Measurements from ENCODE around the gene ANKRD55.
"Not testable (repeated sequence)": the region's sequence is repeated elsewhere in the genome, so short reads cannot be mapped to it uniquely, and the experiment has no call there.

GRCh38 chr5:56201762-56202261, 31.3 kb downstream of the ANKRD55 start:
- TF ChIP-seq POLR2AphosphoS5 (IDR thresholded peaks at IDR 0.05; ENCODE audit: borderline replicate concordance, low read depth, low read length); EZH2 (IDR thresholded peaks at IDR 0.05); FOXP2 (optimal IDR thresholded peaks at IDR 0.05; ENCODE audit: control extremely low read depth, extremely low read length, insufficient read depth): not testable (repeated sequence)

Data from SK-N-MC (cell line).